Prostate gland (tissue), 2 donors: ENCODE measurements around the gene ATXN10.

ENCODE experiments used
- CTCF ChIP-seq, 4 experiments: fragments of 200-600 bp in 2 of 4; fragments of 450-650 bp in 2 of 4; sonication (generic) in 2 of 4; IDR thresholded peaks; 1 replicate in 3 of 4; 2 replicates in 1 of 4; pipeline ENCODE4 v1.5.1; 2016 to 2019; ENCODE audit warnings: antibody characterized with exemption in 4 of 4, mild to moderate bottlenecking in 2 of 4, moderate library complexity in 2 of 4
- POLR2A ChIP-seq: fragments of 450-650 bp; IDR thresholded peaks from one replicate; pipeline ENCODE4 v1.6.1; 2016; ENCODE audit warnings: antibody characterized with exemption, mild to moderate bottlenecking
- POLR2AphosphoS5 ChIP-seq: sonication (generic); formaldehyde crosslinking; IDR thresholded peaks from one replicate; pipeline ENCODE4 v1.6.1; 2017; ENCODE audit warnings: antibody characterized with exemption

- TF ChIP-seq POLR2A (no peak), CTCF (IDR thresholded peaks at IDR 0.05) (no peak), POLR2AphosphoS5 (no peak)
These were observed 219.4 kb downstream of the ATXN10 start for GRCh38 chr22:45891021-45891421.
